ENCODE measurements around the gene TAS2R31. TPM values are rescaled to one million over a fixed set of nuclear protein-coding genes. Genes with fewer than 3 reads are reported as not detected.
"Not testable (repeated sequence)": the region's sequence is repeated elsewhere in the genome, so short reads cannot be mapped to it uniquely, and the experiment has no call there.

Gene TAS2R31
- total RNA-seq, 1 donor from 2014 or later = 4.9 TPM

DNA sequence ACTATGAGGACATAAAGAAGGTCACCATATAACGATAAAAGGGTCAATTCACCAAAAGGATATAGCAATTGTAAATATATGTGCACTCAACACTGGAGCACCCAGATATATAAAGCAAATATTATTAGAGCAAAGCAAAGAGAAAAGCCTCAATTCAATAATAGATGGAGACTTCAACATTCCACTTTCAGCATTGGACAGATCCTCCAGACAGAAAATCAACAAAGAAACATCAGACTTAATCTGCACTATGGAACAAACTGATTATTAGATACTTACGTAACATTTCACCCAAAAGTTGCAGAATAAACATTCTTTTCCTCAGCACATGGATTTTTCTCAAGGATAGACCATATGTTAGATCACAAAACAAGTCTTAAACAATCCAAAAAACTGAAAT lies 10.2 kb upstream of the TAS2R31 start:
- not testable (repeated sequence) for H3K27ac Mint-ChIP-seq (ENCODE audit: unreplicated experiment); H3K27me3 Mint-ChIP-seq (ENCODE audit: unreplicated experiment); H3K4me3 Mint-ChIP-seq (ENCODE audit: unreplicated experiment); DNase-seq (ENCODE audit: extremely low spot score, unreplicated experiment); H3K4me1 Mint-ChIP-seq (ENCODE audit: unreplicated experiment)
- peaks cover 24% of the 10 kb centered on the region for H3K36me3 Mint-ChIP-seq (ENCODE audit: unreplicated experiment)
- H3K9me3 Mint-ChIP-seq (ENCODE audit: unreplicated experiment) = peaks cover 17% of the 10 kb centered on the region

DNA sequence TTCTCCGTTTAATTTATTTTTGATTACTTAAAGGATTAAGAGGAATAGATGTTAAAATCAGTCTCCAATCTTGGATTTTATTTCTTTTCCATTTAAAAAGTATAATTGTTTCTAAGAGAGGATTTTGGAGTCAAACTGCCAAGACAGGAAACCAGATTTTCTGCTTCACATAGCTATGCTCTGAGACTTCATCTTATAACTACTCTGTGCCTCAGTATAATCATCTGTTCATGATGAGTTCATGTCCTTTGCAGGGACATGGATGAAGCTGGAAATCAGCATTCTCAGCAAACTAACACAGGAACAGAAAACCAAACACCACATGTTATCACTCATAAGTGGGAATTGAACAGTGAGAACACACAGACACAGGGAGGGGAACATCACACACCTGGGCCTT lies 9.0 kb upstream of the TAS2R31 start:
- H3K4me1 Mint-ChIP-seq (ENCODE audit: unreplicated experiment) = peaks cover 8% of the 10 kb centered on the region
- H3K36me3 Mint-ChIP-seq (ENCODE audit: unreplicated experiment) = peaks cover 22% of the 10 kb centered on the region
- no peak overlapping the region for H3K27ac Mint-ChIP-seq (ENCODE audit: unreplicated experiment)
- no peak overlapping the region for H3K4me3 Mint-ChIP-seq (ENCODE audit: unreplicated experiment)
- H3K9me3 Mint-ChIP-seq (ENCODE audit: unreplicated experiment) = peaks cover 17% of the 10 kb centered on the region
- no peak for DNase-seq (ENCODE audit: extremely low spot score, unreplicated experiment)
- H3K27me3 Mint-ChIP-seq (ENCODE audit: unreplicated experiment) = no peaks in the 10 kb centered on the region
- TF ChIP-seq, protein P1, sequence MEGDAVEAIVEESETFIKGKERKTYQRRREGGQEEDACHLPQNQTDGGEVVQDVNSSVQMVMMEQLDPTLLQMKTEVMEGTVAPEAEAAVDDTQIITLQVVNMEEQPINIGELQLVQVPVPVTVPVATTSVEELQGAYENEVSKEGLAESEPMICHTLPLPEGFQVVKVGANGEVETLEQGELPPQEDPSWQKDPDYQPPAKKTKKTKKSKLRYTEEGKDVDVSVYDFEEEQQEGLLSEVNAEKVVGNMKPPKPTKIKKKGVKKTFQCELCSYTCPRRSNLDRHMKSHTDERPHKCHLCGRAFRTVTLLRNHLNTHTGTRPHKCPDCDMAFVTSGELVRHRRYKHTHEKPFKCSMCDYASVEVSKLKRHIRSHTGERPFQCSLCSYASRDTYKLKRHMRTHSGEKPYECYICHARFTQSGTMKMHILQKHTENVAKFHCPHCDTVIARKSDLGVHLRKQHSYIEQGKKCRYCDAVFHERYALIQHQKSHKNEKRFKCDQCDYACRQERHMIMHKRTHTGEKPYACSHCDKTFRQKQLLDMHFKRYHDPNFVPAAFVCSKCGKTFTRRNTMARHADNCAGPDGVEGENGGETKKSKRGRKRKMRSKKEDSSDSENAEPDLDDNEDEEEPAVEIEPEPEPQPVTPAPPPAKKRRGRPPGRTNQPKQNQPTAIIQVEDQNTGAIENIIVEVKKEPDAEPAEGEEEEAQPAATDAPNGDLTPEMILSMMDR (IDR thresholded peaks at IDR 0.05) = no peak

DNA sequence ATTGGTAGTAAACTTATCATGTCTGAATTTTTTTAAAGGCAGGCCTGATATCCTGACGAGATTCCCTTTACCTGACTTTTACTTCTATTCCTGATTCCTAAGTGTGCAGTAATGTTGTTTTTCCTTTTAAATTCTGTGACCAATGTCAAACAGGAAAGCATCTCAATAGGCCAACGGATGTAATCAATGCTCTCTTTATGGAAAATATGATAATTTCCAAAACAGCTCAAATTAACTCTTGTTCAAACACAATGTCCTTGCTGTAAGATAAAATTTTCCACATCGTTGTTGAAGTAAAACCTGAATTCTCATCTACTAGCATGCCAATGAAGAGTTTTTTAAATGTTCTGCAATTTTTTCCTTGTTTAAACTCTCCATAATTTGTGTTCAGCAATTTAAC lies 8.0 kb upstream of the TAS2R31 start:
- TF ChIP-seq, protein P1 (IDR thresholded peaks at IDR 0.05) = no peak
- H3K36me3 Mint-ChIP-seq (ENCODE audit: unreplicated experiment) = peaks cover 20% of the 10 kb centered on the region
- no peak overlapping the region for H3K4me3 Mint-ChIP-seq (ENCODE audit: unreplicated experiment)
- H3K9me3 Mint-ChIP-seq (ENCODE audit: unreplicated experiment) = peaks cover 13% of the 10 kb centered on the region
- DNase-seq (ENCODE audit: extremely low spot score, unreplicated experiment) = no peak
- H3K27ac Mint-ChIP-seq (ENCODE audit: unreplicated experiment) = no peak overlapping the region
- H3K27me3 Mint-ChIP-seq (ENCODE audit: unreplicated experiment) = no peaks in the 10 kb centered on the region
- H3K4me1 Mint-ChIP-seq (ENCODE audit: unreplicated experiment) = peaks cover 8% of the 10 kb centered on the region

DNA sequence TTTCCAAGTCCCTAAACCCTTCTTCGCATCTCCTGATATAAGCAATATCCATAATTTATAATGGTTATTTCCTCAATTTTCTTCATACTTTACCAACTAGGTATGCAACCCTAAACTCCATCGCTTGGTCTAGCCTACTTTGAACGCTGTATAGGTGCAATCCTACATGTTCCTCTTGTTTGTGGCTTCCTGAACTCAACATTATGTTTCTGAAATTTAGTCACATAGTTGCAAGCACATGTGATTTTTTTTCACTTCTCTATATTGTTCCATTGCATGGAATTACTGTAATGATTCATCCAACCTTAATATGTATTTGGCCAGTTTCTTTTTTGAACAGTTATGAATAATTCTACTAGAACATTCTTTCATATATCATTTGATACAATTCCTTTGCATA lies 2.8 kb upstream of the TAS2R31 start:
- peaks cover 21% of the 10 kb centered on the region for H3K36me3 Mint-ChIP-seq (ENCODE audit: unreplicated experiment)
- H3K4me1 Mint-ChIP-seq (ENCODE audit: unreplicated experiment); H3K4me3 Mint-ChIP-seq (ENCODE audit: unreplicated experiment); DNase-seq (ENCODE audit: extremely low spot score, unreplicated experiment); H3K27ac Mint-ChIP-seq (ENCODE audit: unreplicated experiment); H3K27me3 Mint-ChIP-seq (ENCODE audit: unreplicated experiment); H3K9me3 Mint-ChIP-seq (ENCODE audit: unreplicated experiment): not testable (repeated sequence)

DNA sequence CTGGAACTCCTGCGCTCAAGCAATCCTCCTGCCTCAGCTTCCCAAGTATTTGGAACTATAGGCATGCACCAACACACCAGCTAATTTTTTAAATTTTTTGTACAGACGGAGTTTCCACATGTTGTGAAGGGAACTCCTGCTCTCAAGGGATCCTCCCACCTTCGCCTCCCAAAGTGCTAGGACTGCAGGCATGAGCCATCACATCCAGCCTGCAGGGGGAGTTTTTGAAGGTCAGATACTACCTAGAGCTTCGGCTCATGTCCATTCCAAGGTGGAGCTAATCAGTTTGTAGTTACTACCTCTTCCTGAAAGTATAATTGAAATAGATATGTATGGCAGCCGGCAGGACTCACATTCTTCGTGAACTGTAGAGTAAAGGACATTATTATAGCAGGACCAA lies 5.1 kb downstream of the TAS2R31 start:
- no peak for DNase-seq (ENCODE audit: extremely low spot score, unreplicated experiment)
- Mint-ChIP-seq H3K4me3 (ENCODE audit: unreplicated experiment) (no peak overlapping the region), H3K36me3 (ENCODE audit: unreplicated experiment) (peaks cover 28% of the 10 kb centered on the region), H3K9me3 (ENCODE audit: unreplicated experiment) (peaks cover 18% of the 10 kb centered on the region), H3K27ac (ENCODE audit: unreplicated experiment) (no peak overlapping the region), H3K27me3 (ENCODE audit: unreplicated experiment) (no peaks in the 10 kb centered on the region), H3K4me1 (ENCODE audit: unreplicated experiment) (no peaks in the 10 kb centered on the region)
- TF ChIP-seq, protein P1 (IDR thresholded peaks at IDR 0.05) = peak; percentile 9

DNA sequence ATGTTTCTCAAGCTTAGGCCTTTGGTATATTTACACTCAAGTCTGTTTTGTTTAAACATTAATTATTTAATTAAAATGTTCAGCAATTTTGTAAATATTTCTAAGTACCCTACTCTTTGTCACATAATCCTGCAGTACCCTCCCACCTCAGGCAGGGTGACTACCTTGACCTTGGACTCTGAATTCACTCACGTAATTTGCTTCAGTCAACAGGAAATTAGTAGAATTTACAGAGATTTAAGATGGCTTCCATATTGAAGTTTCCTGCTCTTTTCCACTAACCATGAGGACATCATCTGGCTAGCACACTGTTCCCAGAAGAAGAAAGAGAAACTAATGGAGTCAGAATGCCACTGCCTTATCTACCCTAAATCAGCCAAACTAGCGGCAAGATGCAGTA lies 7.8 kb downstream of the TAS2R31 start:
- DNase-seq (ENCODE audit: extremely low spot score, unreplicated experiment) = no peak
- H3K4me3 Mint-ChIP-seq (ENCODE audit: unreplicated experiment) = no peak overlapping the region
- peaks cover 18% of the 10 kb centered on the region for H3K9me3 Mint-ChIP-seq (ENCODE audit: unreplicated experiment)
- no peaks in the 10 kb centered on the region for H3K4me1 Mint-ChIP-seq (ENCODE audit: unreplicated experiment)
- peaks cover 27% of the 10 kb centered on the region for H3K36me3 Mint-ChIP-seq (ENCODE audit: unreplicated experiment)
- TF ChIP-seq, protein P1 (IDR thresholded peaks at IDR 0.05) = no peak
- no peak overlapping the region for H3K27ac Mint-ChIP-seq (ENCODE audit: unreplicated experiment)
- no peaks in the 10 kb centered on the region for H3K27me3 Mint-ChIP-seq (ENCODE audit: unreplicated experiment)

All from osteocyte (in vitro differentiated cells).